Mesenchymal stem cell (in vitro differentiated cells and primary cell): ENCODE results near the gene TES.

Experiments
- DNase-seq: peaks from one replicate; pipeline ENCODE4 v3.0.0-alpha.2; 2013
- H2AFZ ChIP-seq: one replicate; pipeline ENCODE4 v1.6.1; 2013; ENCODE audit warnings: low read depth, mild to moderate bottlenecking, control low read depth, inconsistent platforms, low read length, moderate library complexity
- H2AK5ac ChIP-seq: 2 replicates; pipeline ENCODE4 v1.6.1; 2013; ENCODE audit warnings: low read length, moderate library complexity, mild to moderate bottlenecking, inconsistent platforms; ENCODE audit not compliant: severe bottlenecking
- H2BK120ac ChIP-seq: one replicate; pipeline ENCODE4 v1.6.1; 2013; ENCODE audit warnings: low read depth, mild to moderate bottlenecking, inconsistent platforms, low read length, moderate library complexity
- H2BK12ac ChIP-seq, 2 experiments: one replicate each; pipeline ENCODE4 v1.6.1; 2013; ENCODE audit warnings: inconsistent platforms in 2 of 2, low read length in 2 of 2, mild to moderate bottlenecking in 2 of 2, moderate library complexity in 2 of 2, control low read depth in 1 of 2
- H2BK15ac ChIP-seq: one replicate; pipeline ENCODE4 v1.6.1; 2013; ENCODE audit warnings: mild to moderate bottlenecking, low read depth, inconsistent platforms; ENCODE audit not compliant: poor library complexity, severe bottlenecking
- H2BK5ac ChIP-seq: 2 replicates; pipeline ENCODE4 v1.6.1; 2013; ENCODE audit warnings: low read depth, mild to moderate bottlenecking, low read length, control low read depth, inconsistent platforms; ENCODE audit not compliant: poor library complexity, severe bottlenecking
- H3K14ac ChIP-seq, 2 experiments: one replicate each; pipeline ENCODE4 v1.6.1; 2013; ENCODE audit warnings: inconsistent platforms in 2 of 2, low read length in 2 of 2, control low read depth in 1 of 2, mild to moderate bottlenecking in 1 of 2, moderate library complexity in 1 of 2
- H3K18ac ChIP-seq, 2 experiments: one replicate each; pipeline ENCODE4 v1.6.1; 2013; ENCODE audit warnings: inconsistent platforms in 2 of 2, low read length in 2 of 2, control low read depth in 1 of 2, low read depth in 1 of 2, mild to moderate bottlenecking in 1 of 2
- H3K23ac ChIP-seq, 2 experiments: one replicate each; pipeline ENCODE4 v1.6.1; 2013; ENCODE audit warnings: inconsistent platforms in 2 of 2, low read length in 2 of 2, mild to moderate bottlenecking in 2 of 2, moderate library complexity in 2 of 2, control low read depth in 1 of 2
- H3K27ac ChIP-seq: 2 replicates; pipeline ENCODE4 v1.5.1; 2013; ENCODE audit warnings: mild to moderate bottlenecking, moderate library complexity, low read length, control low read depth, inconsistent platforms; ENCODE audit not compliant: poor library complexity, severe bottlenecking
- H3K27me3 ChIP-seq, 2 experiments: 2 replicates each; pipeline versions ENCODE4 v1.6.1 to v1.7.0; 2013; ENCODE audit warnings: low read length in 2 of 2, mild to moderate bottlenecking in 2 of 2, moderate library complexity in 2 of 2, control low read depth in 1 of 2, inconsistent platforms in 1 of 2; ENCODE audit not compliant: control insufficient read depth in 1 of 2, insufficient read depth in 1 of 2
- H3K36me3 ChIP-seq, 2 experiments: 2 replicates each; pipeline versions ENCODE4 v1.6.1 to v1.7.0; 2013; ENCODE audit warnings: low read length in 2 of 2, control low read depth in 1 of 2, inconsistent platforms in 1 of 2, low read depth in 1 of 2, mild to moderate bottlenecking in 1 of 2; ENCODE audit not compliant: insufficient read depth in 2 of 2, control insufficient read depth in 1 of 2
- H3K4ac ChIP-seq, 2 experiments: one replicate each; pipeline ENCODE4 v1.6.1; 2013; ENCODE audit warnings: inconsistent platforms in 2 of 2, low read length in 2 of 2, mild to moderate bottlenecking in 2 of 2, moderate library complexity in 2 of 2, control low read depth in 1 of 2, low read depth in 1 of 2
- H3K4me1 ChIP-seq: 2 replicates; pipeline ENCODE4 v1.6.1; 2013; ENCODE audit warnings: low read depth, low read length, control low read depth; ENCODE audit not compliant: control insufficient read depth, insufficient read depth
- H3K4me2 ChIP-seq: 2 replicates; pipeline ENCODE4 v1.6.1; 2013; ENCODE audit warnings: low read length, mild to moderate bottlenecking, inconsistent platforms; ENCODE audit not compliant: poor library complexity, severe bottlenecking
- H3K4me3 ChIP-seq, 2 experiments: 2 replicates each; pipeline versions ENCODE4 v1.5.1 to v1.7.0; 2013; ENCODE audit warnings: low read length in 2 of 2, mild to moderate bottlenecking in 2 of 2, control low read depth in 1 of 2, low read depth in 1 of 2; ENCODE audit not compliant: insufficient read depth in 1 of 2
- H3K79me1 ChIP-seq: replicated peaks from 2 replicates; pipeline ENCODE4 v1.6.1; 2013; ENCODE audit warnings: mild to moderate bottlenecking, control low read depth, low read length, inconsistent platforms; ENCODE audit not compliant: poor library complexity, severe bottlenecking
- H3K9ac ChIP-seq: 2 replicates; pipeline ENCODE4 v1.7.0; 2013; ENCODE audit warnings: mild to moderate bottlenecking, low read length, moderate library complexity
- H3K9me3 ChIP-seq: 2 replicates; pipeline ENCODE4 v1.7.0; 2013; ENCODE audit warnings: mild to moderate bottlenecking, low read length; ENCODE audit not compliant: control insufficient read depth
- H4K8ac ChIP-seq: one replicate; pipeline ENCODE4 v1.6.1; 2013; ENCODE audit warnings: inconsistent platforms, mild to moderate bottlenecking, low read length, moderate library complexity
- H4K91ac ChIP-seq: one replicate; pipeline ENCODE4 v1.6.1; 2013; ENCODE audit warnings: mild to moderate bottlenecking, low read length, inconsistent platforms
- WGBS: methylation state at CpG from one replicate; pipeline ENCODE4 v1.1.7; 2013; ENCODE audit warnings: mixed read lengths; 5-methylcytosine and 5-hydroxymethylcytosine counted together

Gene TES

GRCh38 chr7:116271161-116271913 is 61.0 kb downstream of the TES start:
- peaks cover under 1% of the 10 kb centered on the region for H3K9me3 ChIP-seq
- peak; percentile 61 for DNase-seq
- no peak overlapping the region for H4K8ac ChIP-seq
- H2BK12ac ChIP-seq, result peak overlapping the region in 1 of 2 experiments; percentile 42
- H3K14ac ChIP-seq, result no peak overlapping the region
- no peak overlapping the region for H2BK15ac ChIP-seq
- H3K4ac ChIP-seq, result peak overlapping the region in 1 of 2 experiments; percentile 26
- H2AFZ ChIP-seq, result no peak overlapping the region
- no peaks in the 10 kb centered on the region for H3K27me3 ChIP-seq
- peaks cover 4% of the 10 kb centered on the region for H3K79me1 ChIP-seq
- no peaks in the 10 kb centered on the region for H3K36me3 ChIP-seq
- peak overlapping the region; percentile 59 for H3K4me2 ChIP-seq
- H3K4me3 ChIP-seq, result peak overlapping the region in 1 of 2 experiments; percentile 66
- H3K27ac ChIP-seq, result peak overlapping the region; percentile 97
- peak overlapping the region; percentile 45 for H2BK5ac ChIP-seq
- H2AK5ac ChIP-seq, result no peak overlapping the region
- H3K18ac ChIP-seq, result no peak overlapping the region
- H3K23ac ChIP-seq, result no peak overlapping the region
- H4K91ac ChIP-seq, result no peak overlapping the region
- H3K4me1 ChIP-seq, result peaks cover 5% of the 10 kb centered on the region
- peak overlapping the region; percentile 84 for H3K9ac ChIP-seq
- no peak overlapping the region for H2BK120ac ChIP-seq
- WGBS, result 13% methylated on average over 5 of the region's 5 CpGs

- Histone ChIP-seq H2BK15ac (no peak overlapping the region), H3K27ac (peak overlapping the region; percentile 97), H2BK12ac (peak overlapping the region in 1 of 2 experiments; percentile 54), H2BK5ac (peak overlapping the region; percentile 80), H3K4me2 (peak overlapping the region; percentile 59), H3K18ac (peak overlapping the region; percentile 18 to 34), H3K4me3 (peak overlapping the region in 1 of 2 experiments; percentile 67), H2AFZ (no peak overlapping the region), H3K14ac (no peak overlapping the region), H3K27me3 (no peaks in the 10 kb centered on the region), H2BK120ac (no peak overlapping the region), H3K9ac (peak overlapping the region; percentile 84), H3K4ac (peak overlapping the region in 1 of 2 experiments; percentile 57), H3K36me3 (no peaks in the 10 kb centered on the region), H3K79me1 (peaks cover 4% of the 10 kb centered on the region), H4K8ac (peak overlapping the region; percentile 29), H3K9me3 (peaks cover 9% of the 10 kb centered on the region), H2AK5ac (peak overlapping the region; percentile 63), H4K91ac (no peak overlapping the region), H3K23ac (no peak overlapping the region), H3K4me1 (peaks cover 5% of the 10 kb centered on the region)
- 4% methylated on average over 4 of the region's 4 CpGs for WGBS
- peak; percentile 95 for DNase-seq
These were observed 61.9 kb downstream of the TES start for GRCh38 chr7:116271963-116272886.

GRCh38 chr7:116273283-116273917 is 63.1 kb downstream of the TES start:
- Histone ChIP-seq H2AFZ (peak overlapping the region; percentile 71), H3K18ac (peak overlapping the region; percentile 62 to 80), H3K4ac (peak overlapping the region in 1 of 2 experiments; percentile 51), H3K27me3 (no peaks in the 10 kb centered on the region), H2BK120ac (peak overlapping the region; percentile 61), H3K14ac (no peak overlapping the region), H2BK12ac (peak overlapping the region; percentile 78 to 95), H3K27ac (peak overlapping the region; percentile 79), H2AK5ac (peak overlapping the region; percentile 98), H3K4me3 (no peak overlapping the region), H3K36me3 (no peaks in the 10 kb centered on the region), H2BK5ac (peak overlapping the region; percentile 66), H2BK15ac (no peak overlapping the region), H3K4me1 (peaks cover 5% of the 10 kb centered on the region), H3K23ac (no peak overlapping the region), H3K4me2 (no peak overlapping the region), H3K9me3 (peaks cover 9% of the 10 kb centered on the region), H4K91ac (peak overlapping the region; percentile 86), H3K9ac (no peak overlapping the region), H3K79me1 (peaks cover 4% of the 10 kb centered on the region), H4K8ac (no peak overlapping the region)
- WGBS, result 19% methylated on average over 3 of the region's 4 CpGs
- no peak for DNase-seq
